Activated CD4-positive, alpha-beta T cell treated with anti-CD3 and anti-CD28 coated beads, Interleukin-2, amount 50 U/mL, for 4 hours (primary cell): ENCODE measurements around the gene NKX6-2.
"Not testable (repeated sequence)": the region's sequence is repeated elsewhere in the genome, so short reads cannot be mapped to it uniquely, and the experiment has no call there.

ENCODE experiments used
- DNase-seq, 2 experiments: peaks; one replicate each; pipeline ENCODE4 v3.0.0-alpha.2; 2020

Gene NKX6-2

GRCh38 chr10:132785723-132786475 lies at the start of gene NKX6-2:
Gene NKX6-2 (minus strand): TSS chr10:132786147. CDS start chr10:132785948, 199 bp downstream.
- DNase-seq = no peak

- no peak for DNase-seq
Observed at GRCh38 chr10:132834891-132835847, 49.2 kb upstream of the NKX6-2 start.

DNA sequence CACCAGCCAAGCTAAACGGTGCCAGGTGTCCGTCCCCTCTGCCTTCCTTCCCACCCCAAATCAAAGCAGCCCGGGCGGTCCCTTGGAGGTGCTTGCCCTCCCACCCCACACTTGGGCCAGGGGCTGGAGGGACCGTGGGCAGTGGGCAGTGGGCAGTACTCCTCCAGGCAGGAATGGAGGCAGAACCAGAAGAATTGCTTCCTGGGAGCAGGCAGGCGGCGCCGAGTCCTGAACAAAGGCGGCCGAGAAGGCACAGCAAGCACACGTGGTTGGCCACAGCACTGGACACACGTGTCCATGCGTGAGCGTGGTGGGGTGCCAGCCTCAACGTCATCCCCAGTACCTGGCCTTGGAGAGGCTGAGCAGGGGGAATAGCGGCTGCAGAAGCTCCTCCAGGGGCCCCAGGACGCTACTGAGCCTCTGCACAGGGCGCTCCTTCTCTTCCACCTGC lies 48.4 kb upstream of the NKX6-2 start:
- no peak for DNase-seq

GRCh38 chr10:132833421-132834111 lies 47.6 kb upstream of the NKX6-2 start:
- DNase-seq = no peak

DNA sequence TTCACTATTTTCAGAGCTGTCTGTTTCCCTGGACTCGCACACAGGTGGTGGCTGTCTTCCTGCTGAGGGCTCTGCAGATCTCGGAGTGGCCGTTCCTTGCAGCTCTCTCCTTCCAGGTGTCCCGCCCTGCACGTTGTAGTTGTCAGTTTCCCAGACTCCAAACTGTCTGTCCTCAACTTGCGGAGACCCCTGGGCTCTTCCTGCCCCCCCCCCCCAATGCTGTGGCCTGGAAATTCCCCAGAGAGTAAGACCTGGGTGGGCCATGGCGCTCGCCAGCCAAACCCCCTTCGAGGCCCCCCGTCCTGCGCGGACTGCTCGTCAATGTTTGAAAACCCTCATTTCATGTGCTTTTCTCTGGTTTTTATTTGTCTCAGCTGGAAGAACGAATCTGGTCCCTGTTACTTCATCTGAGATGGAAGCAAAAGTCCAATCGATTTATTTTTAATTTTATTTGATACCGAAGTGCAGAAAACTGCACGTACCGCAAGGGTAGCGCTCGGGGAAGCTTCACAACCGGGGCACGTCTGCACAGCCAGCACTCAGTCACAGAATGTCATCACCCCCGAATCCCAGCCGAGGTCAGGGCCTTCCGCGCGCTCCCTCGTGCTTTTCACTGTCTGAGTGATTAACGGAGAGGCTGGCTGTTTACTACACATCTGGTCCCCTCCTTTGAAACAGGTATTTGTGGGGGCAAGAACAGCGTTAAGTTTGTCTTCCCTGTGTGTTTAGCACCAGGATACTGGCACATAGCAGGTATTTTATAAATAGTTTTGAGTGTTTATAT lies 46.4 kb upstream of the NKX6-2 start:
- no peak for DNase-seq

GRCh38 chr10:132829403-132829802 lies 43.5 kb upstream of the NKX6-2 start:
- no peak for DNase-seq

GRCh38 chr10:132828681-132829080 lies 42.7 kb upstream of the NKX6-2 start:
- DNase-seq = no peak

- DNase-seq = no peak
Observed at GRCh38 chr10:132827861-132828539, 42.1 kb upstream of the NKX6-2 start.

DNA sequence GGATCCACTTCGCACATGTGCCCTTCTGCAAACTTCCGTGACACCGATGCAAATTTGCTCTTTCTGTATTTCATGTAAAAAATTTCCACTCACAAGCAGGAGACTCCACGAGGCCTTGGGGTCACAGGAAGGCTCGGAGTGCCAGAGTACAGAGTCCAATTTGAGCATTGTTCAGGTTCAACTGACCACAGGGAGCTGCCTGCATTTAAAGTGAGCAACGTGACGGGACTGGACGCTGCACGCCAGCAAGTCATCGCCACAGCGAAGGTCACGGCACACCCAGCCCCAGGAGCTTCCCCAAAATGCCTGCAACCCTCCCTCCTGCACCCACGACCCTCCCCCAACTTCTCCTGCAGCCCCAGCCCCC lies 41.5 kb upstream of the NKX6-2 start:
- no peak for DNase-seq

- DNase-seq = no peak
Observed at GRCh38 chr10:132826524-132827422, 40.8 kb upstream of the NKX6-2 start.

DNA sequence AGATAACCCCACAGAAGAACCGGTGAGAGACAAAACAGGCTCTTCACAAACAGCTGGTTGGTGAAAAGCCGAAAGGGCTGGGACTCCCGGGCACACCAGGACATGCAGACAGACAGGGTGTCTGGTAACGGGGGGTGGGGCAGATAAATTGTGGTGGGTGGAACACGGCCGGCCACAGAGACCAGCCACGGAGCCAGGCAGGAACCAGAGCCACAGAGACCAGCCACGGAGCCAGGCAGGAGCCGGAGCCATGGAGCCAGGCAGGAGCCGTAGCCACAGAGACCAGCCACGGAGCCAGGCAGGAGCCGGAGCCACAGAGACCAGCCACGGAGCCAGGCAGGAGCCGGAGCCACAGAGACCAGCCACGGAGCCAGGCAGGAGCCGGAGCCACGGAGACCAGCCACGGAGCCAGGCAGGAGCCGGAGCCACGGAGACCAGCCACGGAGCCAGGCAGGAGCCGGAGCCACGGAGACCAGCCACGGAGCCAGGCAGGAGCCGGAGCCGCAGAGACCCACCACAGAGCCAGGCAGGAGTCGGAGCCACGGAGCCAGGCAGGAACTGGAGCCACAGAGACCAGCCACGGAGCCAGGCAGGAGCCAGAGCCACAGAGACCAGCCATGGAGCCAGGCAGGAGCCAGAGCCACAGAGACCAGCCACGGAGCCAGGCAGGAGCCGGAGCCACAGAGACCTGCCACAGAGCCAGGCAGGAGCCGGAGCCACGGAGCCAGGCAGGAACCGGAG lies 40.0 kb upstream of the NKX6-2 start:
- not testable (repeated sequence) for DNase-seq

DNA sequence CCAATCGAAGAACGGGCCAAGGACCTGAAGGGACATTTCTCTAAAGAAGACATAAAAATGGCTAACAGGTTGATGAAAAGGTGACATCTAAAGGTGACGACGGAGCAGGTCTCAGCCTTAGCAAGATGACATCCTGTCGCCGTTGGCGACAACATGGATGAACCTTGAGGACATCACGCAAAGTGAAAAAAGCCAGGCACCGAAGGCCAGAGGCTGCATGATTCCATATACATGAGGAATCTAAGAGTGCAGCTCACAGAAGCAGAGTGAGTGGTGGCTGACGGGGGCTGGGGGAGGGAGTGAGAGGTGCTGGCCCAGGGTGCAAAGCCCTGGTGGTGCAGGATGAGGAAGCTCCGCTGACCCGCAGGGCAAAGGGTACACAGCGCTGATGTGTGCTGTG lies 34.1 kb upstream of the NKX6-2 start:
- no peak for DNase-seq

DNA sequence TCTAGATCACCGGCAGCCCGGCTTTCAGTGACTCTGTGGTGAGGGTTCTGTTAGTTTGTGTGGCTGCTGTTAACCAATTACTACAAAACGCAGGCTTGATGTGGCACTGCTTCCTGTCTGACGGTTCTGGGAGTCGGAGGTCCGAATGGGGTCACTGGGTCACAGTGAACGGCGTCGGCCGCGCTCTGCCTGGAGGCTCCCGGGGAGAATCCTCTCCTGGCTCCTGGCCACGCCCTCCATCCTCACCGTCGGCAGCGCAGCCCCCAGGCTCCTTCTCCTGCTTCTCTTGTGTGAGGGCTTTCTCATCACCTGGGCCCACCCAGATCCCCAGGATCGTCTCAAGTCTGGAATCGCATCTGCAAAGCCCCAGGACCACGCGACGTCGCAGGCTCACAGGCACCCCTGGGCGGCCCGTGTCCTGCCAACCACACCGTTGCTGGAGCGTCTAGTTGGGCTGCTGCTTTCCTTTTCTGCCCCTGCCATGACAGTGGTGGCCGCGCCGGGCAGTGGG lies 31.8 kb upstream of the NKX6-2 start:
- no peak for DNase-seq

DNA sequence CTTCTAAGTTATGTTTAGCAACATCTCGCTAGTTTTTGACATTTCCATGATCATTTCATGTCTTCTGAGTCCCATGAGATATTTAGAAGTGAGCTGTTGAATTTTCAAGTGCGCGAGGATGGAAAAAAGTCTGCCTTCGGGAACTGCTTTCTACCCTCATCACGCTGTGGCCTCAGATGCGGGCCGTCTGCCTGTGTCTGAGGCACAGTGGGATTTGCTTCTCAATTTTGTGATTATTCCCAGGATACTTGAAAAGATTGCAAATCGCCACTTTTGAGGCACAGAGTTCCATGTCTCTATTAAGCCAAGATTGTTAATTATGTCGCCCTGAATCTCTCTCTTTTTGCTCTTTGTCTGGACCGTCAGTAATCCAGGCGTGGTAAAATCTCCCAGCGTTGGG lies 30.8 kb upstream of the NKX6-2 start:
- no peak for DNase-seq

- no peak for DNase-seq
Observed at GRCh38 chr10:132815168-132815857, 29.4 kb upstream of the NKX6-2 start.

- DNase-seq = no peak
Observed at GRCh38 chr10:132814469-132814856, 28.5 kb upstream of the NKX6-2 start.

- no peak for DNase-seq
Observed at GRCh38 chr10:132813560-132814468, 27.9 kb upstream of the NKX6-2 start.

- no peak for DNase-seq
Observed at GRCh38 chr10:132813001-132813401, 27.1 kb upstream of the NKX6-2 start.
